SK-N-SH (cell line): Measurements from ENCODE around the gene GFPT2.

Experiments used
- CTCF ChIP-seq: fragments of 200-600 bp; sonication (generic); IDR thresholded peaks from 2 replicates; pipeline ENCODE4 v1.6.1; 2017; ENCODE audit warnings: antibody characterized with exemption, mild to moderate bottlenecking, moderate library complexity
- EZH2phosphoT487 ChIP-seq: fragments of 200-600 bp; sonication (generic); IDR thresholded peaks from 2 replicates; pipeline ENCODE4 v1.6.1; 2017; ENCODE audit warnings: low read depth, mixed run types, mild to moderate bottlenecking, antibody characterized with exemption, moderate library complexity, borderline replicate concordance
- GABPA ChIP-seq: IDR thresholded peaks from 2 replicates; pipeline ENCODE4 v1.4.0; 2012; ENCODE audit warnings: low read depth, mild to moderate bottlenecking
- MAX ChIP-seq: IDR thresholded peaks from 2 replicates; pipeline ENCODE4 v1.4.0; 2012; ENCODE audit warnings: low read depth
- NRF1 ChIP-seq: IDR thresholded peaks from 2 replicates; pipeline ENCODE4 v1.6.1; 2012; ENCODE audit warnings: low read depth, mild to moderate bottlenecking, low read length
- RXRA ChIP-seq: IDR thresholded peaks from 2 replicates; pipeline ENCODE4 v1.4.0; 2012; ENCODE audit warnings: low read depth, mild to moderate bottlenecking, borderline replicate concordance
- ZBTB33 ChIP-seq: IDR thresholded peaks from 2 replicates; pipeline ENCODE4 v1.4.0; 2012; ENCODE audit warnings: low read depth, borderline replicate concordance

- no peak for TF ChIP-seq EZH2phosphoT487
- no peak for TF ChIP-seq CTCF
- TF ChIP-seq GABPA: no peak
- TF ChIP-seq ZBTB33: no peak
- TF ChIP-seq NRF1: no peak
- no peak for TF ChIP-seq MAX
- TF ChIP-seq RXRA: no peak
Measured at GRCh38 chr5:180343110-180343830, 9.9 kb downstream of the GFPT2 start.
